Activated naive CD4-positive, alpha-beta T cell treated with anti-CD3 and anti-CD28 coated beads for 36 hours (primary cell): ENCODE measurements around the gene LRP8. TPM values are rescaled to one million over a fixed set of nuclear protein-coding genes. Genes with fewer than 3 reads are reported as not detected.

Experiments used
- CTCF ChIA-PET: fragments of 350-600 bp; sonication (Branson Sonifier 250); formaldehyde crosslinking; loops from one replicate; lab custom pipeline; 2021; ENCODE audit warnings: antibody characterized with exemption; lab: Charles Lee
- DNase-seq: peaks from one replicate; pipeline ENCODE4 v3.0.0-alpha.2; 2020
- H3K27ac Mint-ChIP-seq: one replicate; pipeline ENCODE4 v1.8.0; 2021; ENCODE audit warnings: mild to moderate bottlenecking, mixed read lengths
- H3K27me3 Mint-ChIP-seq: one replicate; pipeline ENCODE4 v1.8.0; 2021; ENCODE audit warnings: low read depth, mixed read lengths
- H3K36me3 Mint-ChIP-seq: one replicate; pipeline ENCODE4 v1.8.0; 2021; ENCODE audit warnings: low read depth, mixed read lengths
- H3K4me1 Mint-ChIP-seq: one replicate; pipeline ENCODE4 v1.8.0; 2021; ENCODE audit warnings: low read depth, mixed read lengths
- H3K4me3 Mint-ChIP-seq: one replicate; pipeline ENCODE4 v1.8.0; 2021; ENCODE audit warnings: mild to moderate bottlenecking, moderate library complexity, mixed read lengths
- H3K9me3 Mint-ChIP-seq: one replicate; pipeline ENCODE4 v1.8.0; 2021; ENCODE audit warnings: mixed read lengths
- intact Hi-C: fragments of 100-400 bp; cut with micrococcal nuclease; formaldehyde crosslinking; loops from one replicate; pipeline ENCODE4 v1.15.1; 2023
- total RNA-seq, 2 experiments: library from RNA; stranded (reverse); gene quantifications; one replicate each; pipeline ENCODE4 v1.2.3, GENCODE V29; 2021

LRP8 gene
- total RNA-seq, 2 experiments from 2014 or later: 27.7 to 32.9 TPM

DNA sequence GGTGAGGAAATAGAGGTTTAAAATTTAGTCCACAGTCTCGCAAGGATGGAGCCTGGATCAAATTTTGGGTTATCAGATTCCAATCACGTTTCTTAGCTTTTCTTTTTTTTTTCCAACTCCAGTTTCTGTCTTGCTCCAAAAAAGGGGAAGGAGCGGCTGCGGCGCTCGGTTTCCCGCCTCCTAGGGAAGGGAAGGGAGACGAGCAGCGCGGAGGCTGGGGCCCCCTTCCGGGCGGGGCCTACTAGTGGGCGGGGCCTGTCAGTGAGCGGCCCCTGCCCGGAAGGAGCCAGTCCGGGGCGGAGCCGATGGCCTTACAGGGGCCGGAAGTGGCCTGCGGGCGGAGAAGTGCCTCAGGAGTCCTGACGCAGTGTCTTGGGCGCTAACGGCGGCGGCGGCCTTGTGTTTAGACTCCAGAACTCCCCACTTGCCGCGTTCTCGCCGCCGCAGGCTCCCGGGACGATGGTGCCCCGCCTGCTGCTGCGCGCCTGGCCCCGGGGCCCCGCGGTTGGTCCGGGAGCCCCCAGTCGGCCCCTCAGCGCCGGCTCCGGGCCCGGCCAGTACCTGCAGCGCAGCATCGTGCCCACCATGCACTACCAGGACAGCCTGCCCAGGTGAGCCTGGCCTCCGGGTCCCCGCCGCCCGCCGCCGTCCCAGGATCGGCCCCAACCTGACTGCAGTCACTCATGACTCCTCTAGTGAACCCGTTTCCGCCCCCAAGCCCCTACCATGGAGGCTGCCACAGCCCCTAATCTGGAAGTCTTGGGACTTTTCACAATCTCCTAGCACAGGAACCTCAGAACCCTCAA, 131.2 kb downstream of the LRP8 start, which contains the start of gene CPT2:
CPT2 (plus strand) TSS at position 340 of the 806 bp plus-strand sequence; CDS start at position 460, 120 bp downstream.
- H3K4me3 Mint-ChIP-seq: peak within 1 kb of the TSS; percentile 96
- intact Hi-C loops: loop anchor here (1.0 to 5.0 kb wide), 9 partner anchors 24 to 830 kb away; partner anchors contain the start of genes CC2D1B, CZIB, ECHDC2 and MAGOH
- H3K36me3 Mint-ChIP-seq: peaks cover 14% of the 10 kb centered on the region
- peak; percentile 94 for DNase-seq
- H3K9me3 Mint-ChIP-seq: peaks cover 2% of the 10 kb centered on the region
- CTCF ChIA-PET: interaction anchor here (1.1 to 6.3 kb wide), 3 partner anchors 10 to 31 kb away, joined by 3 to 30 read pairs (median 17); no protein-coding TSS in a partner anchor
- no peaks in the 10 kb centered on the region for H3K27me3 Mint-ChIP-seq
- H3K27ac Mint-ChIP-seq: peak within 1 kb of the TSS; percentile 97
- H3K4me1 Mint-ChIP-seq: peaks cover 21% of the 10 kb centered on the region

GRCh38 chr1:53196017-53196484, 131.8 kb downstream of the LRP8 start:
- H3K36me3 Mint-ChIP-seq: peaks cover 14% of the 10 kb centered on the region
- H3K4me3 Mint-ChIP-seq: peak overlapping the region; percentile 96
- no peak for DNase-seq
- H3K9me3 Mint-ChIP-seq: peaks cover 2% of the 10 kb centered on the region
- H3K27ac Mint-ChIP-seq: peak overlapping the region; percentile 87
- CTCF ChIA-PET: interaction anchor here (0.6 to 6.3 kb wide), 4 partner anchors 10 to 856 kb away, joined by 3 to 30 read pairs (median 10); no protein-coding TSS in a partner anchor
- intact Hi-C loops: loop anchor here (1.0 to 5.0 kb wide), 9 partner anchors 24 to 830 kb away; partner anchors contain the start of genes CC2D1B, CZIB, ECHDC2 and MAGOH
- H3K27me3 Mint-ChIP-seq: no peaks in the 10 kb centered on the region
- peaks cover 21% of the 10 kb centered on the region for H3K4me1 Mint-ChIP-seq

GRCh38 chr1:53195246-53196016, 132.4 kb downstream of the LRP8 start:
- peaks cover 21% of the 10 kb centered on the region for H3K4me1 Mint-ChIP-seq
- CTCF ChIA-PET: interaction anchor here (0.6 to 6.3 kb wide), 5 partner anchors 9 to 855 kb away, joined by 3 to 30 read pairs (median 4); no protein-coding TSS in a partner anchor
- peaks cover 2% of the 10 kb centered on the region for H3K9me3 Mint-ChIP-seq
- peak overlapping the region; percentile 46 for H3K4me3 Mint-ChIP-seq
- H3K36me3 Mint-ChIP-seq: peaks cover 12% of the 10 kb centered on the region
- intact Hi-C loops: loop anchor here (1.0 to 5.0 kb wide), 9 partner anchors 25 to 829 kb away; partner anchors contain the start of genes CC2D1B, CZIB, ECHDC2 and MAGOH
- no peak overlapping the region for H3K27ac Mint-ChIP-seq
- DNase-seq: no peak
- no peaks in the 10 kb centered on the region for H3K27me3 Mint-ChIP-seq

Other genes starting within 250 kb of the LRP8 start
- gene SLC1A7, start 185.4 kb downstream of the LRP8 start, total RNA-seq: not detected
- gene CPT2, start 131.2 kb downstream of the LRP8 start, total RNA-seq: 10 to 100 TPM; 11.3 to 13.8 TPM
- gene CZIB, start 107.4 kb downstream of the LRP8 start, total RNA-seq: 10 to 100 TPM; 44.4 to 45.6 TPM
- 10 to 100 TPM; 83.7 to 87.2 TPM for gene MAGOH, start 89.6 kb downstream of the LRP8 start, total RNA-seq
- not detected for gene DMRTB1, start 131.3 kb upstream of the LRP8 start, total RNA-seq